Natural killer cell (primary cell): ENCODE measurements around the gene AP3S1. TPM values are rescaled to one million over a fixed set of nuclear protein-coding genes. Genes with fewer than 3 reads are reported as not detected.

Experiments used
- ATAC-seq, 3 donors: fragments of 150-1000 bp in 2 of 3; fragments of 200-7000 bp in 1 of 3; cut with Tn5 transposase; 1 replicate in 1 of 3; 2 replicates in 2 of 3; pipeline ENCODE4 v1.10.0; 2021; ENCODE audit warnings: mild to moderate bottlenecking in 2 of 3, moderate library complexity in 2 of 3
- DNase-seq, 2 donors: peaks; one replicate each; pipeline versions ENCODE4 v3.0.0 to v3.0.0-alpha.2; 2013 to 2021; ENCODE audit warnings: mixed read lengths in 1 of 2
- H3K27ac ChIP-seq: one replicate; pipeline ENCODE4 v1.5.1; 2013; ENCODE audit warnings: mild to moderate bottlenecking, low read length
- H3K27me3 ChIP-seq: one replicate; pipeline ENCODE4 v1.6.1; 2013; ENCODE audit warnings: low read length; ENCODE audit not compliant: control insufficient read depth, insufficient read depth
- H3K36me3 ChIP-seq: one replicate; pipeline ENCODE4 v1.6.1; 2013; ENCODE audit warnings: low read length; ENCODE audit not compliant: control insufficient read depth, insufficient read depth
- H3K4me1 ChIP-seq: one replicate; pipeline ENCODE4 v1.6.1; 2013; ENCODE audit warnings: low read length; ENCODE audit not compliant: control insufficient read depth, insufficient read depth
- H3K4me3 ChIP-seq: one replicate; pipeline ENCODE4 v1.5.1; 2013; ENCODE audit warnings: low read length
- H3K9me3 ChIP-seq: one replicate; pipeline ENCODE4 v1.6.1; 2013; ENCODE audit warnings: low read length; ENCODE audit not compliant: control insufficient read depth, insufficient read depth
- H3K27ac Mint-ChIP-seq, 2 donors: one replicate each; pipeline ENCODE4 v1.8.0; 2022; ENCODE audit warnings: mild to moderate bottlenecking in 2 of 2, mixed read lengths in 2 of 2, moderate library complexity in 1 of 2
- H3K27me3 Mint-ChIP-seq, 2 donors: one replicate each; pipeline ENCODE4 v1.8.0; 2022; ENCODE audit warnings: low read depth in 2 of 2, mixed read lengths in 2 of 2
- H3K36me3 Mint-ChIP-seq: one replicate; pipeline ENCODE4 v1.8.0; 2022; ENCODE audit warnings: mixed read lengths
- H3K4me1 Mint-ChIP-seq, 2 donors: one replicate each; pipeline ENCODE4 v1.8.0; 2022; ENCODE audit warnings: mixed read lengths in 2 of 2
- H3K4me3 Mint-ChIP-seq: one replicate; pipeline ENCODE4 v1.8.0; 2022; ENCODE audit warnings: mild to moderate bottlenecking, moderate library complexity, mixed read lengths
- H3K9me3 Mint-ChIP-seq, 2 donors: one replicate each; pipeline ENCODE4 v1.8.0; 2022; ENCODE audit warnings: mixed read lengths in 2 of 2
- CTCF ChIP-seq: fragments of 200-600 bp; IDR thresholded peaks from one replicate; pipeline ENCODE4 v1.8.0; 2022; ENCODE audit warnings: antibody characterized with exemption
- WGBS: methylation state at CpG from one replicate; pipeline ENCODE4 v1.1.7; 2013; ENCODE audit warnings: missing lambda C conversion rate; ENCODE audit not compliant: insufficient coverage; 5-methylcytosine and 5-hydroxymethylcytosine counted together
- intact Hi-C: fragments of 100-400 bp; cut with micrococcal nuclease; formaldehyde crosslinking; loops from one replicate; pipeline ENCODE4 v1.14.2; 2022
- total RNA-seq, 4 donors: library from RNA; stranded (reverse); fragments of 120-200 nt in 1 of 4; gene quantifications; one replicate each; pipeline versions ENCODE4 v1.2.3 to v1.2.4, GENCODE V29; 2013 to 2022

Gene AP3S1
- total RNA-seq, 3 donors from 2014 or later (not counting 1 experiment from before 2014, with no cell fraction given), result 35.5 to 57.9 (median 37.1) TPM

GRCh38 chr5:115859378-115859777 is 17.6 kb downstream of the AP3S1 start:
- Mint-ChIP-seq H3K4me3 (no peak overlapping the region), H3K36me3 (no peaks in the 10 kb centered on the region), H3K4me1 (peaks cover 20 to 26% of the 10 kb centered on the region in 2 donors), H3K27me3 (no peaks in the 10 kb centered on the region), H3K9me3 (no peaks in the 10 kb centered on the region), H3K27ac (no peak overlapping the region)
- no peak for ATAC-seq
- no peak for DNase-seq
- Histone ChIP-seq H3K4me3 (no peak overlapping the region), H3K27ac (no peak overlapping the region), H3K36me3 (no peaks in the 10 kb centered on the region), H3K27me3 (no peaks in the 10 kb centered on the region), H3K9me3 (no peaks in the 10 kb centered on the region), H3K4me1 (no peaks in the 10 kb centered on the region)
- no peak for TF ChIP-seq CTCF
- intact Hi-C loops, result no loop called here

- Histone ChIP-seq H3K36me3 (no peaks in the 10 kb centered on the region), H3K9me3 (no peaks in the 10 kb centered on the region), H3K4me1 (no peaks in the 10 kb centered on the region), H3K27me3 (no peaks in the 10 kb centered on the region), H3K27ac (no peak overlapping the region), H3K4me3 (no peak overlapping the region)
- H3K9me3 Mint-ChIP-seq, result no peaks in the 10 kb centered on the region
- DNase-seq (no peak), ATAC-seq (no peak)
- TF ChIP-seq CTCF, result no peak
- peaks cover 6 to 8% of the 10 kb centered on the region in 2 donors for H3K4me1 Mint-ChIP-seq
- WGBS, result 97% methylated on average over 3 of the region's 3 CpGs
- H3K27me3 Mint-ChIP-seq, result no peaks in the 10 kb centered on the region
- intact Hi-C loops, result no loop called here
- H3K4me3 Mint-ChIP-seq, result no peak overlapping the region
- peaks cover 8% of the 10 kb centered on the region for H3K36me3 Mint-ChIP-seq
- H3K27ac Mint-ChIP-seq, result no peak overlapping the region
These were observed 27.6 kb downstream of the AP3S1 start for GRCh38 chr5:115869256-115869795.

GRCh38 chr5:115872447-115872846 is 30.7 kb downstream of the AP3S1 start:
- H3K27ac Mint-ChIP-seq, result no peak overlapping the region
- no CpG with 5 or more reads among the region's 2 CpGs for WGBS
- H3K36me3 ChIP-seq, result no peaks in the 10 kb centered on the region

More at GRCh38 chr5:115872447-115872846, 30.7 kb downstream of the AP3S1 start:
- no peak for ATAC-seq
- Histone ChIP-seq H3K4me1 (no peaks in the 10 kb centered on the region), H3K9me3 (no peaks in the 10 kb centered on the region), H3K27me3 (no peaks in the 10 kb centered on the region), H3K27ac (no peak overlapping the region), H3K4me3 (no peak overlapping the region)
- no peak for DNase-seq
- Mint-ChIP-seq H3K4me3 (no peak overlapping the region), H3K27me3 (no peaks in the 10 kb centered on the region), H3K36me3 (peaks cover 8% of the 10 kb centered on the region), H3K9me3 (no peaks in the 10 kb centered on the region), H3K4me1 (peaks cover 6 to 8% of the 10 kb centered on the region in 2 donors)
- TF ChIP-seq CTCF, result no peak
- intact Hi-C loops, result no loop called here
